ENCODE results near the gene AGPAT3. TPM values are rescaled to one million over a fixed set of nuclear protein-coding genes. Genes with fewer than 3 reads are reported as not detected.

Gene AGPAT3
- total and polyA plus RNA-seq, 10 of the 15 experiments (the other 5 are each of a cell fraction or from before 2014, with no cell fraction given): 1.2 to 110 (median 30.8) TPM

- intact Hi-C loops (cut with micrococcal nuclease; ENCODE audit: unreplicated experiment) (no loop called here), in situ Hi-C loops (cut with MboI) (no loop called here)
- Histone ChIP-seq H3K4me1 (ENCODE audit: control insufficient read depth, insufficient read depth, low read length) (peaks cover 6% of the 10 kb centered on the region), H3K27ac (ENCODE audit: control insufficient read depth, insufficient read depth) (no peak overlapping the region), H4K20me1 (ENCODE audit: control insufficient read depth, insufficient read depth) (no peaks in the 10 kb centered on the region), H3K4me3 (no peak overlapping the region), H2AFZ (ENCODE audit: control insufficient read depth, low read depth, low read length) (no peak overlapping the region), H3K9ac (ENCODE audit: control insufficient read depth, insufficient read depth, low read length) (no peak overlapping the region), H3K36me3 (ENCODE audit: control insufficient read depth in 2 of 2, insufficient read depth in 2 of 2, low read length in 1 of 2) (peaks cover 17 to 27% of the 10 kb centered on the region in 2 experiments; a peak in 3 of 4 replicates), H3K4me2 (ENCODE audit: control insufficient read depth, insufficient read depth) (no peak overlapping the region), H3K79me2 (ENCODE audit: control insufficient read depth, insufficient read depth, low read length) (no peaks in the 10 kb centered on the region; the same call in none of the 2 replicates), H3K9me3 (replicated peaks; ENCODE audit: control insufficient read depth, insufficient read depth, low read length) (no peaks in the 10 kb centered on the region), H3K27me3 (replicated peaks in 1 of 2; ENCODE audit: control insufficient read depth in 2 of 2, insufficient read depth in 2 of 2, low read length in 1 of 2) (no peaks in the 10 kb centered on the region)
- no TSS peak for BruUV-seq (replicated peaks)
- DNase-seq (ENCODE audit: low read depth, low spot score) (no peak), FAIRE-seq (no peak), ATAC-seq (no peak)
- WGBS (ENCODE audit: insufficient coverage, insufficient replicate concordance, low lambda C conversion rate, missing lambda C conversion rate): 92% methylated on average over 29 of the region's 29 CpGs
- CTCF ChIA-PET: no interaction called here
- POLR2A ChIA-PET: no interaction called here
- SMC1A ChIA-PET (ENCODE audit: uncharacterized antibody, unreplicated experiment): no interaction called here
- no peak for TF ChIP-seq PAX5 (IDR thresholded peaks at IDR 0.05; ENCODE audit: borderline replicate concordance, low read depth, low read length)
- 0 out of 2 replicates have a peak, but pooled peaks have one; percentile 37 for TF ChIP-seq POLR2A (IDR thresholded peaks at IDR 0.05; ENCODE audit: low read depth, low read length)
- RAD21 ChIA-PET (ENCODE audit: unreplicated experiment): interaction anchor here (1.4 kb wide), 1 partner anchor 160 kb away, joined by 3 read pairs; no protein-coding TSS in a partner anchor
These were observed 106.4 kb downstream of the AGPAT3 start for GRCh38 chr21:43971201-43971991.

- FAIRE-seq (no peak), ATAC-seq (no peak), DNase-seq (ENCODE audit: low read depth, low spot score) (no peak)
- Histone ChIP-seq H3K4me1 (ENCODE audit: control insufficient read depth, insufficient read depth, low read length) (peaks cover 6% of the 10 kb centered on the region), H4K20me1 (ENCODE audit: control insufficient read depth, insufficient read depth) (no peaks in the 10 kb centered on the region), H3K4me2 (ENCODE audit: control insufficient read depth, insufficient read depth) (no peak overlapping the region), H3K4me3 (no peak overlapping the region), H3K27ac (ENCODE audit: control insufficient read depth, insufficient read depth) (no peak overlapping the region), H2AFZ (ENCODE audit: control insufficient read depth, low read depth, low read length) (no peak overlapping the region), H3K36me3 (ENCODE audit: control insufficient read depth in 2 of 2, insufficient read depth in 2 of 2, low read length in 1 of 2) (peaks cover 17 to 27% of the 10 kb centered on the region in 2 experiments; a peak in 3 of 4 replicates), H3K9me3 (replicated peaks; ENCODE audit: control insufficient read depth, insufficient read depth, low read length) (no peaks in the 10 kb centered on the region), H3K79me2 (ENCODE audit: control insufficient read depth, insufficient read depth, low read length) (no peaks in the 10 kb centered on the region; the same call in none of the 2 replicates), H3K27me3 (replicated peaks in 1 of 2; ENCODE audit: control insufficient read depth in 2 of 2, insufficient read depth in 2 of 2, low read length in 1 of 2) (no peaks in the 10 kb centered on the region), H3K9ac (ENCODE audit: control insufficient read depth, insufficient read depth, low read length) (no peak overlapping the region)
- TF ChIP-seq POU2F2 (IDR thresholded peaks at IDR 0.05; ENCODE audit: borderline replicate concordance, low read depth, low read length) (no peak), CREM (IDR thresholded peaks at IDR 0.05; ENCODE audit: low read depth) (no peak), ZNF687 (IDR thresholded peaks at IDR 0.05) (no peak), ZBTB4 (CRISPR knock-in tag; IDR thresholded peaks at IDR 0.05) (no peak)
- ChIA-PET SMC1A (ENCODE audit: uncharacterized antibody, unreplicated experiment) (no interaction called here), CTCF (no interaction called here), POLR2A (no interaction called here), RAD21 (ENCODE audit: unreplicated experiment) (interaction anchor here (1.4 kb wide), 1 partner anchor 160 kb away, joined by 3 read pairs; no protein-coding TSS in a partner anchor)
- intact Hi-C loops (cut with micrococcal nuclease; ENCODE audit: unreplicated experiment): no loop called here
- BruUV-seq (replicated peaks): no TSS peak
- 93% methylated on average over 11 of the region's 11 CpGs for WGBS (ENCODE audit: insufficient coverage, insufficient replicate concordance, low lambda C conversion rate, missing lambda C conversion rate)
- in situ Hi-C loops (cut with MboI): no loop called here
These were observed 106.9 kb downstream of the AGPAT3 start for GRCh38 chr21:43971992-43972255.
